ENCODE results near the gene P4HA2.
"Not testable (repeated sequence)": the region's sequence is repeated elsewhere in the genome, so short reads cannot be mapped to it uniquely, and the experiment has no call there.

Gene P4HA2

GRCh38 chr5:132147663-132148062, 80.0 kb downstream of the P4HA2 start:
- no peak overlapping the region for H3K4me3 ChIP-seq (ENCODE audit: low read length)
- DNase-seq (ENCODE audit: low read depth), result no peak
- no peak for TF ChIP-seq CTCF (conservative IDR thresholded peaks at IDR 0.05; ENCODE audit: low read depth, low read length)

- DNase-seq (ENCODE audit: low read depth); H3K4me3 ChIP-seq (ENCODE audit: low read length): not testable (repeated sequence)
Measured at GRCh38 chr5:132145326-132145725, 82.3 kb downstream of the P4HA2 start.

GRCh38 chr5:132143148-132143547, 84.5 kb downstream of the P4HA2 start:
- no peak for TF ChIP-seq CTCF (conservative IDR thresholded peaks at IDR 0.05; ENCODE audit: low read depth, low read length)
- no peak for DNase-seq (ENCODE audit: low read depth)
- H3K4me3 ChIP-seq (ENCODE audit: low read length), result no peak overlapping the region

GRCh38 chr5:132142459-132142858, 85.2 kb downstream of the P4HA2 start:
- no peak for TF ChIP-seq CTCF (conservative IDR thresholded peaks at IDR 0.05; ENCODE audit: low read depth, low read length)
- no peak overlapping the region for H3K4me3 ChIP-seq (ENCODE audit: low read length)
- no peak for DNase-seq (ENCODE audit: low read depth)

Data from retinal pigment epithelial cell (primary cell).